IPS-15b (cell line): ENCODE results near the gene ATP5F1A.

Experiments used
- H3K27me3 ChIP-seq: one replicate; pipeline ENCODE4 v1.6.1; 2013; ENCODE audit warnings: low read length; ENCODE audit not compliant: control insufficient read depth, insufficient read depth
- H3K36me3 ChIP-seq: one replicate; pipeline ENCODE4 v1.6.1; 2013; ENCODE audit warnings: low read length; ENCODE audit not compliant: control insufficient read depth, insufficient read depth
- H3K4me1 ChIP-seq: one replicate; pipeline ENCODE4 v1.6.1; 2013; ENCODE audit warnings: mild to moderate bottlenecking, low read length; ENCODE audit not compliant: control insufficient read depth, insufficient read depth
- H3K4me3 ChIP-seq: one replicate; pipeline ENCODE4 v1.5.1; 2013; ENCODE audit warnings: low read depth, low read length
- H3K9ac ChIP-seq: one replicate; pipeline ENCODE4 v1.6.1; 2013; ENCODE audit warnings: low read depth, mild to moderate bottlenecking, low read length
- H3K9me3 ChIP-seq: one replicate; pipeline ENCODE4 v1.6.1; 2013; ENCODE audit warnings: mild to moderate bottlenecking, low read length; ENCODE audit not compliant: control insufficient read depth, insufficient read depth

ATP5F1A gene

DNA sequence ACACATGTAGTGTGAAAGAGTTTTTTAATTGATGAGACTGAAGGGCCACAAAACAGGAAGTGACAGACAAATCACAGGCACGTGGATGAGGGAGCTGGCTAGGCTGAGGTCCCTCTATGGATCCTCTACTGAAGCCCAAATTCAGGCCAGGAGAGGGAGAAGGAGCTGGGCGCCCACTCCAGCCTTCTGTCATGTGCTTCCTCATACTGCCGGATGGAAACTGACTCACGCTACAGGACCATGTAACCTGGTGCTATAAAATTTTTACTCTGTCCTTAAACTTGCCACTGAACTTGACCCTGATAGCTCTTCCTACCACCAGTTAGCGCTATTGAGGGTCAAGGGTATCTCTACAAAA lies 57.4 kb downstream of the ATP5F1A start:
- Histone ChIP-seq H3K9me3 (no peaks in the 10 kb centered on the region), H3K36me3 (no peaks in the 10 kb centered on the region), H3K4me3 (no peak overlapping the region), H3K9ac (no peak overlapping the region), H3K4me1 (peaks cover 2% of the 10 kb centered on the region), H3K27me3 (no peaks in the 10 kb centered on the region)

DNA sequence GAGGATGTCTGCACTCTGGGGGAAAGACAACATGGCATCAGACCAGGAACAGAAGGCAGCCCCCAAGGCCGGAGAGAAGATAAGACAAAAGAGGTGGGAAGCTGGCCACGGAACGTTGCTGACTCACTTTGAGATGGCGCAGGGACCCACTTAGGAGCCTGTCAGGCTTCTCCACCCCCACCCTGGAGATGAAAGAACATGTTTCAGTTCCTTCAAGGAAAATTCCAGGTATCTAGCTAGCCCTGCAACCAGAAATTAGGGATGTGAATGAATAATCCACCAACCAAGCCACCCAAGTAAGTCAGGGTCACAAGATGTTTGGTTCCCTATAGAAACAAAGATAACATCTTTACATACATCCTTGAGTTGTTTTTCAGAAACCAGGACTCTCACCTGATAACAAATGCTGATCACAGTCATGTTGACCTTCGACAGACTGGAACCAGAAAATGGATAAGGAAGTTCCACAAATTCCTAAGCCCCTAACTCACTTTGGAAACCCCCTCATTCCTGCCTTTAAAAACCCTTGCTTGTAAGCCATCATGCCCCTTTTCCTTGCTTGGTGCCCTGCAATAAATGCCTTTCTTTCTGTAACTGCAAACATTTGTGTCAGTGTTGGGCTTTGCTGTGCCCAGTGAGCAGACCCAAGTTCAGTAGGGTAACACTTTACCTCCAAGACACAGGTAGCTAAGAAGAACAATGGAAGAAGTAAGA lies 57.9 kb downstream of the ATP5F1A start:
- Histone ChIP-seq H3K9me3 (no peaks in the 10 kb centered on the region), H3K36me3 (no peaks in the 10 kb centered on the region), H3K4me1 (peaks cover 2% of the 10 kb centered on the region), H3K9ac (no peak overlapping the region), H3K4me3 (no peak overlapping the region), H3K27me3 (peaks cover 2% of the 10 kb centered on the region)

DNA sequence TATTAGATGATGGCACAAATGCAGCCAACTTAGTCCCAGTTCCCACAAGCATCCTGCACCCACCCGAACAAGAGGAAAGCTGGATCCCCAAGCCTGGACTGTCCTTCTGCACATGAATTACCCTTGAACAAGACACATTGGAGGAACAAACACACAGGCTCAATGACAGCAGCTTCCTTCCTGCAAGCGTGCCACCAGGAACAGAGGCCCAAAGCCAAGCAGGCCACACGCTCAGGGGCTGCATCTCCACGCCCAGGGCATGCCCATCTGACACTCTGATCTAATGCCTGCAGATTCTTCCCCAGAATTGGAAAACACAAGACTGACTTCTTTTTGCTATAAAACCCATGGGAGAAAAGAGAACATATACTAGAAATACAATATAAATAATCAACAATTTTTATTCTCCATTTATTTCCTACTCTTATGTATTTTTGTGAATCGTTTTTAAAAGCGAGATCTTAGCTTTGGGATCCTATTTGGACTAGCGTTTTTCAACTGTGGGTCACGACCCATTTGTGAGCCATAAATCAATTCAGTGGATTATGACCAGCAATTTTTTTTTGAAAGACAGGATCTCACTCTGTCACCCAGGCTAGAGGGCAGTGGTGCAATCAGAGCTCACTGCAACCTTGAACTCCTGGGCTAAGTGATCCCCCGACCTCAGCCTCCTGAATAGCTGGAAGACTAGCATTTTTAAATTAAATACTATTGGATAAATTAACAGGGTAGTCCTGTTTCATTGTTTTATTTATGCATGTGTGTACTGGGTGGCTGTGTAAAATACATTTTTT lies 60.4 kb downstream of the ATP5F1A start:
- peaks cover 2% of the 10 kb centered on the region for H3K27me3 ChIP-seq
- no peaks in the 10 kb centered on the region for H3K36me3 ChIP-seq
- no peak overlapping the region for H3K4me3 ChIP-seq
- H3K9ac ChIP-seq = no peak overlapping the region
- H3K9me3 ChIP-seq = no peaks in the 10 kb centered on the region
- H3K4me1 ChIP-seq = peaks cover 2% of the 10 kb centered on the region

DNA sequence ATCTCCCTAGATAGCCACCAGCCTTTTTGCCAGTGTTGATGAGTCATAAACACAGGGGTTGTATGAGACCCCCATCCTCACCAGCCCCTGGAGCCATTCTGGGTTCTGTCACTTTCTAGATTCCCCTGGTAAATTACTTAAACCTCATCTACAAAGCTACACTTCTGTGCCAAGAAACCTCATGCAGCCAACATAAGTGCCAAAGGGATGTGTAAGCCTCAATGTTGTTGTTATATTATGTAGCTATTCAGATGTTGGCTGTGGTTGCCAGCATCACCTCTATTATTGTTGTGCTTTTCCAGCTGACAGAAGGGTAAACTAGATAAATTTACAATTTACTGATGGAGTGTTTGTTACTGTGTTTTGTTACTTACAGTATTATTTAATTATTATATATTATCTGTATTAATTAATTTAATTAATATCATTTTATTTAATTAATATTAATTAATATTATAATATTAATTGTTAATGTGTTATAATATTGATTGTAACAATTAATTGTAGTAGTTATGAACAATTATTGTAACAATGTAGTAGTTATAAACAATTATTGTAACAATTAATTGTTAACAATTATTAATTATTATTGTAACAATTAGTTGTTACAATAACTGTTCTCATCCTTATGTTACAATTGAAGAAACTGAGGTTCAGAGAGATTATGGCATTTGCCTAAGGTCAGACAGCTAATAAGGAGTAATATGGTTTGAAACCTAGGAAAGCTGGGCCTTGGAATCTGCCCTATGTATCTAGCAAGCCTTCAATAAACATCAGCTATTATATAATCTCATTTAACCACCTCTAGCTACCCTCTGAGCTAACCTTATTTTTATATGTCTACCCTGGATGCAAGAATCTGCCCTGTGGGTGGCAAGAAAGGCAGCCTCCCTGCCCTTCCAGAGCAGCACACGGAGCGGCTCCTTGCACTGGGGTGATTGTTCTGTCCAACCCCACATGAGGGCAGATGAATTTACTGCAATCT lies 62.1 kb downstream of the ATP5F1A start:
- Histone ChIP-seq H3K4me3 (no peak overlapping the region), H3K9me3 (no peaks in the 10 kb centered on the region), H3K4me1 (peaks cover 2% of the 10 kb centered on the region), H3K9ac (no peak overlapping the region), H3K27me3 (peaks cover 4% of the 10 kb centered on the region), H3K36me3 (no peaks in the 10 kb centered on the region)

DNA sequence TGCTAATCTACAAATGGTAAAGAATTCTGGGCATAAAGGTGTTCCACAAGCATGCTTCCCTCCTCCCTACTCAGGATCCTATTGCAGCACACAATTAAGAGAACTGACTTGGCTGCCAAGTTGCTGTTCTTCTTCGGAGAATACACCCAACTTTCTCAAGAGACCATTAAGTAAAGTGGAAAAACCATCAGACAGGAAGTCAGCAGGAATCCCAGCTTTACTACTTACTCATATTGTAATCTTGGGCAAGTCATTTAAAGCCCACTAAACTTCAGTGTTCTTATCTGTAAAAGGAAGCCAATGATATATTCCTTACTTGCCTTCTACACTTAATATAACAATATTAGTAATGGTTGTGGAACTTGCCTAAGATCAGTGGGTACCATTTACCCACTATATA lies 63.9 kb downstream of the ATP5F1A start:
- Histone ChIP-seq H3K27me3 (peaks cover 15% of the 10 kb centered on the region), H3K4me3 (no peak overlapping the region), H3K36me3 (no peaks in the 10 kb centered on the region), H3K9ac (no peak overlapping the region), H3K4me1 (no peaks in the 10 kb centered on the region), H3K9me3 (no peaks in the 10 kb centered on the region)

DNA sequence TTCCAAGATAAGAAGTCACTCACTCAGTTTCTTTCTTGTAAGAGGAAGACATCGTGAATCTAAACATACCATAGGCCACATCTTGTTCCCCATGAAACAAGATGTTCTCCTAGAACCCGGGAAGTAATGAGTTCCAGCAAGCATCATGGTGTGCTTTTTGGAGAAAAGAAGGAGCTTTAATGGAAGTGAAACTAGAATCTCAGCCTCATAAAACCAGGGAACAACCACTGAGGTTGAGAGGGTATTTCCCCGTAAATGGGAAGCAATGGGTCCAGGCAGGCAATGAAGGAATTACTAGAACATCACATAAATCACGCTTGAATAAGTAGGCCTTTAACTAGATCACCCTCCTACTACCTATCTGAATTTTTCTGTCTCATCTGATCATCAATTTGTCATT lies 66.4 kb downstream of the ATP5F1A start:
- Histone ChIP-seq H3K9ac (no peak overlapping the region), H3K36me3 (no peaks in the 10 kb centered on the region), H3K4me3 (no peak overlapping the region), H3K27me3 (peaks cover 33% of the 10 kb centered on the region), H3K4me1 (no peaks in the 10 kb centered on the region), H3K9me3 (no peaks in the 10 kb centered on the region)
